Measurements from ENCODE around the gene OPRM1. TPM values are rescaled to one million over a fixed set of nuclear protein-coding genes. Genes with fewer than 3 reads are reported as not detected.

OPRM1 gene
- total RNA-seq, 1 donor from 2014 or later = not detected

DNA sequence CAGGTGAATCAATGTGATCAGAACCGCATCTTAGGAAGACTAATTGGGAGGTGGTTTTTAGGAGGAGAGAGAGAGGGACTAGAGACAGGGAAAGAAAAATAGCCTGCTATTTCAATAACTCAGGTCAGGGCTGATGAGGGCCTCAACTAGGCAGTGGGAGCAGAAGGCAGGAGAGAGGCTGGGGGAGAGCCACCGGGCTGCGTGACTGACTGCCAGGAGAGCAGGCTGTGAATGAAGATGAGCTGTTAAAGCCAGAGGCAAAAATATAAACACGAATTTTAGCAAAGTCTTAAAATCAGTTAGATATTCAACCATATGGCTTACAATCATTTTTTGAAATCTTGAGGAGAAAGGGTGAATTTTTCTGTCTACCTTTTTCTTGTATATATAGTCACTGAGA is 168.0 kb downstream of the OPRM1 start:
- Histone ChIP-seq H3K27ac (no peak overlapping the region), H3K27me3 (no peaks in the 10 kb centered on the region), H3K36me3 (no peaks in the 10 kb centered on the region), H3F3A (ENCODE audit: low read depth) (no peaks in the 10 kb centered on the region), H3K9me3 (ENCODE audit: low read depth) (no peaks in the 10 kb centered on the region), H3K4me3 (no peak overlapping the region), H3K79me2 (ENCODE audit: low read depth) (no peaks in the 10 kb centered on the region), H2AFZ (replicated peaks) (no peak overlapping the region), H3K4me1 (no peaks in the 10 kb centered on the region), H3K4me2 (no peak overlapping the region), H3K9ac (no peak overlapping the region), H4K20me1 (ENCODE audit: low read depth) (no peaks in the 10 kb centered on the region)
- Mint-ChIP-seq H3K36me3 (peaks cover 2% of the 10 kb centered on the region), H3K9me3 (no peaks in the 10 kb centered on the region), H3K4me1 (no peaks in the 10 kb centered on the region), H3K4me3 (no peak overlapping the region), H3K27me3 (ENCODE audit: insufficient read depth, low read depth) (peaks cover 4% of the 10 kb centered on the region), H3K27ac (no peak overlapping the region)
- no peak for DNase-seq (ENCODE audit: low spot score)
- no peak for TF ChIP-seq EZH2 (IDR thresholded peaks at IDR 0.05)
- no peak for TF ChIP-seq EZH2phosphoT487 (IDR thresholded peaks at IDR 0.05)
- no peak for TF ChIP-seq CTCF (IDR thresholded peaks at IDR 0.05)

GRCh38 chr6:154209555-154209954 is 170.5 kb downstream of the OPRM1 start:
- Mint-ChIP-seq H3K9me3 (no peaks in the 10 kb centered on the region), H3K27ac (no peak overlapping the region), H3K4me3 (no peak overlapping the region), H3K4me1 (no peaks in the 10 kb centered on the region), H3K36me3 (no peaks in the 10 kb centered on the region), H3K27me3 (ENCODE audit: insufficient read depth, low read depth) (peaks cover 4% of the 10 kb centered on the region)
- no peak overlapping the region for H2AFZ ChIP-seq (replicated peaks)
- H3K27ac ChIP-seq = no peak overlapping the region
- H3K4me2 ChIP-seq = no peak overlapping the region
- H4K20me1 ChIP-seq (ENCODE audit: low read depth) = no peaks in the 10 kb centered on the region
- H3K4me3 ChIP-seq = no peak overlapping the region
- no peak for TF ChIP-seq CTCF (IDR thresholded peaks at IDR 0.05)
- no peak for TF ChIP-seq EZH2phosphoT487 (IDR thresholded peaks at IDR 0.05)
- TF ChIP-seq EZH2 (IDR thresholded peaks at IDR 0.05) = no peak
- H3K79me2 ChIP-seq (ENCODE audit: low read depth) = no peaks in the 10 kb centered on the region
- H3F3A ChIP-seq (ENCODE audit: low read depth) = no peaks in the 10 kb centered on the region
- no peaks in the 10 kb centered on the region for H3K36me3 ChIP-seq
- H3K9me3 ChIP-seq (ENCODE audit: low read depth) = no peaks in the 10 kb centered on the region
- DNase-seq (ENCODE audit: low spot score) = no peak
- no peaks in the 10 kb centered on the region for H3K27me3 ChIP-seq
- no peak overlapping the region for H3K9ac ChIP-seq
- H3K4me1 ChIP-seq = no peaks in the 10 kb centered on the region

GRCh38 chr6:154210678-154211077 is 171.6 kb downstream of the OPRM1 start:
- TF ChIP-seq EZH2 (IDR thresholded peaks at IDR 0.05) = no peak
- no peak for TF ChIP-seq CTCF (IDR thresholded peaks at IDR 0.05)
- TF ChIP-seq EZH2phosphoT487 (IDR thresholded peaks at IDR 0.05) = no peak
- Mint-ChIP-seq H3K27me3 (ENCODE audit: insufficient read depth, low read depth) (peaks cover 2% of the 10 kb centered on the region), H3K36me3 (no peaks in the 10 kb centered on the region)

More at GRCh38 chr6:154210678-154211077, 171.6 kb downstream of the OPRM1 start:
- no peaks in the 10 kb centered on the region for H4K20me1 ChIP-seq (ENCODE audit: low read depth)
- H3K36me3 ChIP-seq = no peaks in the 10 kb centered on the region
- no peak overlapping the region for H3K4me2 ChIP-seq
- no peaks in the 10 kb centered on the region for H3K79me2 ChIP-seq (ENCODE audit: low read depth)
- no peak overlapping the region for H3K9ac ChIP-seq
- no peaks in the 10 kb centered on the region for H3K4me1 Mint-ChIP-seq
- no peak overlapping the region for H3K27ac Mint-ChIP-seq
- H3K4me3 ChIP-seq = no peak overlapping the region
- no peaks in the 10 kb centered on the region for H3F3A ChIP-seq (ENCODE audit: low read depth)
- H3K27ac ChIP-seq = no peak overlapping the region
- H3K27me3 ChIP-seq = no peaks in the 10 kb centered on the region
- H3K4me3 Mint-ChIP-seq = no peak overlapping the region
- no peak overlapping the region for H2AFZ ChIP-seq (replicated peaks)
- H3K9me3 Mint-ChIP-seq = no peaks in the 10 kb centered on the region
- H3K9me3 ChIP-seq (ENCODE audit: low read depth) = no peaks in the 10 kb centered on the region
- no peak for DNase-seq (ENCODE audit: low spot score)
- H3K4me1 ChIP-seq = no peaks in the 10 kb centered on the region
